Measurements from ENCODE around the gene TWIST2. TPM values are rescaled to one million over a fixed set of nuclear protein-coding genes. Genes with fewer than 3 reads are reported as not detected.

TWIST2 gene
- total RNA-seq, 2 donors from 2014 or later = 41.4 to 62.1 TPM

GRCh38 chr2:238855299-238855698 lies 7.4 kb downstream of the TWIST2 start:
- H3K4me3 ChIP-seq = peak overlapping the region; percentile 7
- DNase-seq (ENCODE audit: low spot score) = no peak
- H3K4me1 ChIP-seq (ENCODE audit: control insufficient read depth in 1 of 2, low read depth in 2 of 2) = peaks cover 0 to 1% of the 10 kb centered on the region in 2 donors
- TF ChIP-seq CTCF (IDR thresholded peaks at IDR 0.05) = no peak
- no peaks in the 10 kb centered on the region for H3K27me3 ChIP-seq (replicated peaks; ENCODE audit: insufficient read depth)
- no peaks in the 10 kb centered on the region for H3K36me3 ChIP-seq
- no peaks in the 10 kb centered on the region for H3K9me3 ChIP-seq
- no peak for ATAC-seq (ENCODE audit: insufficient number of reproducible peaks, low FRiP score, low read depth)
- H3K27ac ChIP-seq = no peak overlapping the region

- TF ChIP-seq CTCF (IDR thresholded peaks at IDR 0.05) = no peak
- DNase-seq (ENCODE audit: low spot score) (no peak), ATAC-seq (ENCODE audit: insufficient number of reproducible peaks, low FRiP score, low read depth) (no peak)
- H3K4me1 ChIP-seq (ENCODE audit: control insufficient read depth in 1 of 2, low read depth in 2 of 2) = no peaks in the 10 kb centered on the region
- H3K27ac ChIP-seq = no peak overlapping the region
- no peaks in the 10 kb centered on the region for H3K36me3 ChIP-seq
- H3K9me3 ChIP-seq = no peaks in the 10 kb centered on the region
- no peak overlapping the region for H3K4me3 ChIP-seq
- no peaks in the 10 kb centered on the region for H3K27me3 ChIP-seq (replicated peaks; ENCODE audit: insufficient read depth)
Observed at GRCh38 chr2:238855891-238856580, 8.2 kb downstream of the TWIST2 start.

GRCh38 chr2:238856713-238857567 lies 9.1 kb downstream of the TWIST2 start:
- H3K27ac ChIP-seq = no peak overlapping the region
- no peaks in the 10 kb centered on the region for H3K27me3 ChIP-seq (replicated peaks; ENCODE audit: insufficient read depth)
- no peak overlapping the region for H3K4me3 ChIP-seq
- no peaks in the 10 kb centered on the region for H3K4me1 ChIP-seq (ENCODE audit: control insufficient read depth in 1 of 2, low read depth in 2 of 2)
- no peak for TF ChIP-seq CTCF (IDR thresholded peaks at IDR 0.05)
- ATAC-seq (ENCODE audit: insufficient number of reproducible peaks, low FRiP score, low read depth) (no peak), DNase-seq (ENCODE audit: low spot score) (no peak)
- H3K9me3 ChIP-seq = no peaks in the 10 kb centered on the region
- no peaks in the 10 kb centered on the region for H3K36me3 ChIP-seq

DNA sequence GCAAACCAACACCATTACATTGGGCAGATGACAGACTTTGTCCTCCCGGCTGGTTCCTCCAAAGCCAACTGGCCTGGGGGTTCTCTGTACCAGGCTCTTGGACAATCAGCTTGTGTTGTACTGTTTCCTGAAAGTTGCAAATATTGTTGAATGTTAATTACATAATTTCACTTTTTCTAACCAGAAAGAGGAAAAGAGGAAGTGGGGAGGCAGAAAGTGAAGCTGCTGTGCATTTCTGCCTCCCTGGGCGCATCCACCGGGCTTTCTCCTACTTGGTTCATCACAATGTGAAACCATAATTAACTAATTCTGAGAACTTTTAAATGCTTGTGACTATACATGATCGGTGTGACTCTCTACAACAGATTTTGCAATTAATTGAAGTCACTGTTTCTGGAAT lies 10.1 kb downstream of the TWIST2 start:
- no peak for ATAC-seq (ENCODE audit: insufficient number of reproducible peaks, low FRiP score, low read depth)
- no peaks in the 10 kb centered on the region for H3K9me3 ChIP-seq
- TF ChIP-seq CTCF (IDR thresholded peaks at IDR 0.05) = no peak
- H3K36me3 ChIP-seq = no peaks in the 10 kb centered on the region
- H3K27ac ChIP-seq = no peak overlapping the region
- H3K4me3 ChIP-seq = no peak overlapping the region
- no peaks in the 10 kb centered on the region for H3K27me3 ChIP-seq (replicated peaks; ENCODE audit: insufficient read depth)
- peaks cover 0 to under 1% of the 10 kb centered on the region in 2 donors for H3K4me1 ChIP-seq (ENCODE audit: control insufficient read depth in 1 of 2, low read depth in 2 of 2)
- no peak for DNase-seq (ENCODE audit: low spot score)

- Histone ChIP-seq H3K27me3 (replicated peaks; ENCODE audit: insufficient read depth) (no peaks in the 10 kb centered on the region), H3K4me1 (ENCODE audit: control insufficient read depth in 1 of 2, low read depth in 2 of 2) (peaks cover 10 to 18% of the 10 kb centered on the region in 2 donors), H3K4me3 (no peak overlapping the region), H3K27ac (no peak overlapping the region), H3K9me3 (no peaks in the 10 kb centered on the region), H3K36me3 (no peaks in the 10 kb centered on the region)
- TF ChIP-seq CTCF (IDR thresholded peaks at IDR 0.05) = no peak
- ATAC-seq (ENCODE audit: insufficient number of reproducible peaks, low FRiP score, low read depth) (no peak), DNase-seq (ENCODE audit: low spot score) (no peak)
Observed at GRCh38 chr2:238859636-238860347, 11.9 kb downstream of the TWIST2 start.

All from thoracic aorta (tissue), 2 donors.